PC-3 (cell line): ENCODE results near the gene CNTN4. TPM values are rescaled to one million over a fixed set of nuclear protein-coding genes. Genes with fewer than 3 reads are reported as not detected.

Source experiments
- ATAC-seq: fragments of 200-7000 bp; cut with Tn5 transposase; 2 replicates; pipeline ENCODE4 v1.9.1; 2020; ENCODE audit warnings: mild to moderate bottlenecking, moderate library complexity
- BruUV-seq: library from RNA; stranded (reverse); fragments of 400-500 nt; replicated peaks from 2 replicates; lab custom pipeline; 2021; lab: Mats Ljungman, UMichigan
- CTCF ChIA-PET: fragments of 300-600 bp; sonication (Branson Sonifier 250); formaldehyde crosslinking; loops from one replicate; lab custom pipeline; 2022; ENCODE audit warnings: antibody characterized with exemption; lab: Charles Lee
- POLR2A ChIA-PET: fragments of 300-600 bp; sonication (Branson Sonifier 250); formaldehyde crosslinking; loops from one replicate; lab custom pipeline; 2022; ENCODE audit warnings: antibody characterized with exemption; ENCODE audit not compliant: unreplicated experiment; lab: Charles Lee
- DNase-seq: peaks from one replicate; pipeline ENCODE4 v3.0.0-alpha.2; 2015
- H2AFZ ChIP-seq: fragments of 300-600 bp; sonication (generic); 2 replicates; pipeline ENCODE4 v1.6.0; 2016; ENCODE audit warnings: antibody characterized with exemption, low read length
- H3F3A ChIP-seq: fragments of 300-600 bp; sonication (generic); one replicate; pipeline ENCODE4 v1.6.0; 2017; ENCODE audit warnings: antibody characterized with exemption, low read length, control low read depth, mild to moderate bottlenecking; ENCODE audit not compliant: unreplicated experiment
- H3K27ac ChIP-seq: fragments of 300-600 bp; sonication (generic); 2 replicates; pipeline ENCODE4 v1.5.1; 2016; ENCODE audit warnings: mild to moderate bottlenecking, low read length
- H3K27me3 ChIP-seq: fragments of 300-600 bp; sonication (generic); 2 replicates; pipeline ENCODE4 v1.6.1; 2016; ENCODE audit warnings: low read length, mixed read lengths
- H3K36me3 ChIP-seq: fragments of 300-600 bp; sonication (generic); 2 replicates; pipeline ENCODE4 v1.6.1; 2016; ENCODE audit warnings: low read depth, mixed run types, low read length, mixed read lengths
- H3K4me1 ChIP-seq: fragments of 300-600 bp; sonication (generic); 2 replicates; pipeline ENCODE4 v1.5.1; 2016; ENCODE audit warnings: low read length; ENCODE audit not compliant: insufficient read depth
- H3K4me2 ChIP-seq: fragments of 300-600 bp; sonication (generic); 2 replicates; pipeline ENCODE4 v1.6.0; 2016; ENCODE audit warnings: low read length
- H3K4me3 ChIP-seq: fragments of 300-600 bp; sonication (generic); 2 replicates; pipeline ENCODE4 v1.5.1; 2016; ENCODE audit warnings: mild to moderate bottlenecking, low read length, mixed read lengths
- H3K79me2 ChIP-seq: fragments of 300-600 bp; sonication (generic); 2 replicates; pipeline ENCODE4 v1.6.1; 2017; ENCODE audit warnings: low read length, mixed read lengths
- H3K9ac ChIP-seq: fragments of 300-600 bp; sonication (generic); 2 replicates; pipeline ENCODE4 v1.6.0; 2016; ENCODE audit warnings: mild to moderate bottlenecking, low read length
- H3K9me2 ChIP-seq: fragments of 300-600 bp; sonication (generic); replicated peaks from 2 replicates; pipeline ENCODE4 v1.6.1; 2016; ENCODE audit warnings: mixed run types, low read length, mixed read lengths
- H3K9me3 ChIP-seq: fragments of 300-600 bp; sonication (generic); 2 replicates; pipeline ENCODE4 v1.6.1; 2016; ENCODE audit warnings: low read length, mixed read lengths
- H4K20me1 ChIP-seq: fragments of 300-600 bp; sonication (generic); 2 replicates; pipeline ENCODE4 v1.6.1; 2016; ENCODE audit warnings: low read length, mixed read lengths
- EZH2 ChIP-seq: fragments of 300-600 bp; sonication (generic); IDR thresholded peaks from one replicate; pipeline ENCODE4 v1.6.1; 2017; ENCODE audit warnings: antibody characterized with exemption, mild to moderate bottlenecking, low read length; ENCODE audit not compliant: unreplicated experiment
- EZH2phosphoT487 ChIP-seq: fragments of 300-600 bp; sonication (generic); IDR thresholded peaks from 2 replicates; pipeline ENCODE4 v1.6.1; 2018; ENCODE audit warnings: mild to moderate bottlenecking, antibody characterized with exemption, low read length, borderline replicate concordance
- intact Hi-C: fragments of 100-400 bp; cut with micrococcal nuclease; formaldehyde crosslinking; loops from 2 replicates; pipeline ENCODE4 v1.9.0; 2023
- total RNA-seq: library from RNA; depleted of rRNA; stranded (reverse); fragments of >200 nt; gene quantifications from 2 replicates; pipeline ENCODE4 v1.2.3, GENCODE V29; 2014
- TF ChIP-seq, protein P1 (sequence below): fragments of 300-600 bp; sonication (generic); conservative IDR thresholded peaks from 2 replicates; pipeline ENCODE4 v1.5.1; 2017; ENCODE audit warnings: antibody characterized with exemption, low read depth, mild to moderate bottlenecking, low read length

CNTN4 gene
- total RNA-seq, 1 experiment from 2014 or later = not detected

GRCh38 chr3:2204054-2204453 lies 105.4 kb downstream of the CNTN4 start:
- peaks cover 19% of the 10 kb centered on the region; the same call in 1 of the 2 replicates for H3K9me3 ChIP-seq
- DNase-seq = no peak
- TF ChIP-seq, protein P1, sequence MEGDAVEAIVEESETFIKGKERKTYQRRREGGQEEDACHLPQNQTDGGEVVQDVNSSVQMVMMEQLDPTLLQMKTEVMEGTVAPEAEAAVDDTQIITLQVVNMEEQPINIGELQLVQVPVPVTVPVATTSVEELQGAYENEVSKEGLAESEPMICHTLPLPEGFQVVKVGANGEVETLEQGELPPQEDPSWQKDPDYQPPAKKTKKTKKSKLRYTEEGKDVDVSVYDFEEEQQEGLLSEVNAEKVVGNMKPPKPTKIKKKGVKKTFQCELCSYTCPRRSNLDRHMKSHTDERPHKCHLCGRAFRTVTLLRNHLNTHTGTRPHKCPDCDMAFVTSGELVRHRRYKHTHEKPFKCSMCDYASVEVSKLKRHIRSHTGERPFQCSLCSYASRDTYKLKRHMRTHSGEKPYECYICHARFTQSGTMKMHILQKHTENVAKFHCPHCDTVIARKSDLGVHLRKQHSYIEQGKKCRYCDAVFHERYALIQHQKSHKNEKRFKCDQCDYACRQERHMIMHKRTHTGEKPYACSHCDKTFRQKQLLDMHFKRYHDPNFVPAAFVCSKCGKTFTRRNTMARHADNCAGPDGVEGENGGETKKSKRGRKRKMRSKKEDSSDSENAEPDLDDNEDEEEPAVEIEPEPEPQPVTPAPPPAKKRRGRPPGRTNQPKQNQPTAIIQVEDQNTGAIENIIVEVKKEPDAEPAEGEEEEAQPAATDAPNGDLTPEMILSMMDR = no peak
- TF ChIP-seq EZH2phosphoT487 = no peak
- TF ChIP-seq EZH2 = no peak
- no peaks in the 10 kb centered on the region for H3K27me3 ChIP-seq
- POLR2A ChIA-PET = no interaction called here
- no peaks in the 10 kb centered on the region for H4K20me1 ChIP-seq
- no peaks in the 10 kb centered on the region for H3K9me2 ChIP-seq
- H3F3A ChIP-seq = no peaks in the 10 kb centered on the region
- BruUV-seq = no TSS peak
- intact Hi-C loops = no loop called here
- H3K79me2 ChIP-seq = no peaks in the 10 kb centered on the region
- no peaks in the 10 kb centered on the region for H3K36me3 ChIP-seq
- no peak overlapping the region for H3K4me3 ChIP-seq
- H3K9ac ChIP-seq = no peak overlapping the region
- CTCF ChIA-PET = no interaction called here
- no peak overlapping the region for H3K27ac ChIP-seq
- H2AFZ ChIP-seq = no peak overlapping the region
- no peak for ATAC-seq
- H3K4me1 ChIP-seq = no peaks in the 10 kb centered on the region
- H3K4me2 ChIP-seq = no peak overlapping the region

- DNase-seq = no peak
- ATAC-seq = no peak
- Histone ChIP-seq H3F3A (no peaks in the 10 kb centered on the region), H3K27ac (no peak overlapping the region), H3K4me3 (no peak overlapping the region), H3K9ac (no peak overlapping the region), H3K4me2 (no peak overlapping the region), H4K20me1 (no peaks in the 10 kb centered on the region), H3K4me1 (no peaks in the 10 kb centered on the region), H3K9me2 (no peaks in the 10 kb centered on the region), H3K9me3 (peaks cover 18% of the 10 kb centered on the region; the same call in 1 of the 2 replicates), H3K27me3 (no peaks in the 10 kb centered on the region), H3K79me2 (no peaks in the 10 kb centered on the region), H2AFZ (no peak overlapping the region), H3K36me3 (no peaks in the 10 kb centered on the region)
- TF ChIP-seq, protein P1 = no peak
- TF ChIP-seq EZH2 (no peak), EZH2phosphoT487 (no peak)
- ChIA-PET POLR2A (no interaction called here), CTCF (no interaction called here)
- intact Hi-C loops = no loop called here
- no TSS peak for BruUV-seq
Measured at GRCh38 chr3:2205692-2206091, 107.0 kb downstream of the CNTN4 start.

DNA sequence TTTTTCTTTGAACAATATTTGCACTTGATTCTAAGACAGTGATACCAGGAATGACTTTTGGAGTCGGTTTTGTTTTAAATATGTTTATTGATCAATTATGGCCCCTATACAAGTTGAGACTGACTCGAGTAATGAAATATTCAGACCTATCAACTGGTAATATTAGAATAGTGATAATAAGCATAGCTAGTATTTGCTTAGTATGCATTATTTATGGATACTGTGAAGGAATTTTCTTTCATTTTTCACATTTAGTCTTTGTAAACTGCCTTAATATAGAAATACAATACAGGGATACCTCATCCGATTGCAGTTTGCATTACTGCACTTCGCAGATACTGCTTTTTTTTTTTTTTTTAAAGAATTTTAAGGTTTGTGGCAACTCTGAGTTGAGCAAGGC lies 107.9 kb downstream of the CNTN4 start:
- H4K20me1 ChIP-seq = no peaks in the 10 kb centered on the region
- no peak overlapping the region for H2AFZ ChIP-seq
- no peak overlapping the region for H3K4me3 ChIP-seq
- peaks cover 24% of the 10 kb centered on the region; the same call in 1 of the 2 replicates for H3K9me3 ChIP-seq
- intact Hi-C loops = no loop called here
- no TSS peak for BruUV-seq
- H3K4me2 ChIP-seq = no peak overlapping the region
- H3K36me3 ChIP-seq = no peaks in the 10 kb centered on the region
- TF ChIP-seq EZH2 = no peak
- TF ChIP-seq, protein P1 = no peak
- TF ChIP-seq EZH2phosphoT487 = no peak
- H3K4me1 ChIP-seq = no peaks in the 10 kb centered on the region
- no peak overlapping the region for H3K9ac ChIP-seq
- H3K27me3 ChIP-seq = no peaks in the 10 kb centered on the region
- no peak overlapping the region for H3K27ac ChIP-seq
- DNase-seq (no peak), ATAC-seq (no peak)
- no peaks in the 10 kb centered on the region for H3K9me2 ChIP-seq
- POLR2A ChIA-PET = no interaction called here
- H3K79me2 ChIP-seq = no peaks in the 10 kb centered on the region
- CTCF ChIA-PET = no interaction called here
- no peaks in the 10 kb centered on the region for H3F3A ChIP-seq
